DMS79 (cell line): ENCODE data around the gene NEDD4L.
"Not testable (repeated sequence)": the region's sequence is repeated elsewhere in the genome, so short reads cannot be mapped to it uniquely, and the experiment has no call there.

Experiments used
- DNase-seq: peaks from one replicate; lab custom pipeline; 2025; lab: John Stamatoyannopoulos, UW

The NEDD4L gene

GRCh38 chr18:58418361-58418760 is 374.3 kb downstream of the NEDD4L start:
- no peak for DNase-seq

GRCh38 chr18:58419587-58420199 is 375.7 kb downstream of the NEDD4L start:
- DNase-seq: no peak

DNA sequence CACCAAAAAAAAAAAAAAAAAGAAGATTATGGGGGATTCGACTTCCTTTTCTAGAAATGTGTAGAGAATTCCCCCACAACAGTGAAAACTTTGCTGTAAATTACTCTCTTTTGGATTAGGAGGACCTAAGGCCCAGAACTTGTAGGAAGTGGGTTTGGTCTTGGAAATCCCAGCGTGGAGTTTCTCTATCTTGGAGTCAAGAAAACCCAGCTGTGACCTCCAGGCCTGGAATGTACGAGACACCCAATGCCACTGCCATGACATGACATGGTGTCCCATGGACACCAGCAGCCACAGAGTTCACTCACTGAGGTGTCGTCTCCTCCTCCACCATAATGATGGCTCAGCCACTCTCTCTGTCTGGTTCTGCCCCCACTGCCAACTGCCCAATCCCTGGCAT is 382.6 kb downstream of the NEDD4L start:
- no peak for DNase-seq

- no peak for DNase-seq
Measured at GRCh38 chr18:58427321-58427720, 383.3 kb downstream of the NEDD4L start.

GRCh38 chr18:58429442-58429841 is 385.4 kb downstream of the NEDD4L start:
- no peak for DNase-seq

DNA sequence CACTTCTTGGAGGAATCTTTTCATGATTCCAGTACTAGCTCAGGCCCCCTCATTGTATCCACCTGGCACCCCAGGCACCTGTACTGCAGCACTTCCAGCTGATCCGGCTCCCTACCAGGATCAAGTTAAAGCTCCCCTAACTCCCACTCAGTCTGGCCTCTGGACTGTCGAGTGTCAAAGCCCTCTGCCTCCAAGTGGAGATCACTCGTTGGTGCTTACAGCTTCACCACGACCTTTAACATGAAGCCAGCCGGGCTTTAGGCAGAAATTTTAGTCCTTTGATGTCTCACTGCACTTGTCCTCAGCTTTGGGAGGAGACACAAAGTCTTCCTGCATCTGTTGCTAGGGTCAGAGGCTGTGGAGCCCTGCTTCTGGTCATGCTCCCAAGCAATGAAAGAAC is 387.2 kb downstream of the NEDD4L start:
- no peak for DNase-seq

DNA sequence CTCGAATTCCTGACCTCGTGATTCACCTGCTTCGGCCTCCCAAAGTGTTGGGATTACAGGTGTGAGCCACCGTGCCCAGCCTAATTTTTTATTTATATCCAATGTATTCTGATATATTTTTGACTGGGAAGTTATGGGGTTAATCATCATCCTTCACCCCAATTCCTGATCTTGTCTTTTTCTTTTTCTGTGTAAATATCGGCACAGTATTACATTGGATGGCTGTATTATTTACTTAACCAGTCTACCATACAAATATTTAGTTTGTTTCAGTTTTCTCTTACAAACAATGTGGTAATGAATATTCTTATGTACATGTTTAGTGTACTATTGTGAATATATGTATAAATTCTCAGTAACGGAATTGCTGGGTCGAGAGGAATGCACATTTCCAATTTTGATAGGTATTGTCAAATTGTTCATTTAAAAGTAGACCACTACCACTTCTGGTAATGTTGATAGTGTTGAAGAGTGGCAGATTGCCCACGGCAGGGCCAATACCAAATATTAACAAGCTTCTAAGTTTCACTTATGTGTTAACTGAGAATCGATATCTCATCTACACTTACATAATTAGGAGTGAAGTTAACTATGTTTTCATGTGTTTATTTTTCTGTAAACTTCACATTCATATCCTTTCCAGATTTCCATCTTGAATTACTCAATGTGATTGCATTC is 388.2 kb downstream of the NEDD4L start:
- no peak for DNase-seq

DNA sequence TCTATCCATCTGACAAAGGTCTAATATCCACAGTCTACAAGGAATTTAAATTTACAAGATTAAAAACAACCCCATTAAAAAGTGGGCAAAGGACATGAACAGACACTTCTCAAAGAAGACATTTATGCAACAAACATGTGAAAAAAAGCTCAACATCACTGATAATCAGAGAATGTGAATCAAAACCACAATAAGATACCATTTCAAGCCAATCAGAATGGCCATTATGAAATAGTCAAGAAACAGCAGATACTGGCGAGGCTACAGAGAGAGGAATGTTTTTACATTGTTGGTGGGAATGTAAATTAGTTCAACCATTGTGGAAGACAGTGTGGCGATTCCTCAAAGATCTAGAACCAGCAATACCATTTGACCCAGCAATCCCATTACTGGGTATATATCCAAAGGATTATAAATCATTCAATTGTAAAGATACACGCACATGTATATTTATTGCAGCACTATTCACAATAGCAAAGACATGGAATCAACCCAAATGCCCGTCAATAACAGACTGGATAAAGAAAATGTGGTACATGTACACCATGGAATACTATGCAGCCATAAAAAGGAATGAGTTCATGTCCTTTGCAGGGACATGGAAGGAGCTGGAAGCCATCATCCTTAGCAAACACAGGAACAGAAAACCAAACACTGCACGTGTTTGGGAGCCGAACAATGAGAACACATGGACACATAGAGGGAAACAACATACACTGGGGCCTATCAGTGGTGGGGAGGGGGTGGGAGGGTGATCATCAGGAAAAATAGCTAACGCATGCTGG is 391.4 kb downstream of the NEDD4L start:
- DNase-seq: not testable (repeated sequence)

DNA sequence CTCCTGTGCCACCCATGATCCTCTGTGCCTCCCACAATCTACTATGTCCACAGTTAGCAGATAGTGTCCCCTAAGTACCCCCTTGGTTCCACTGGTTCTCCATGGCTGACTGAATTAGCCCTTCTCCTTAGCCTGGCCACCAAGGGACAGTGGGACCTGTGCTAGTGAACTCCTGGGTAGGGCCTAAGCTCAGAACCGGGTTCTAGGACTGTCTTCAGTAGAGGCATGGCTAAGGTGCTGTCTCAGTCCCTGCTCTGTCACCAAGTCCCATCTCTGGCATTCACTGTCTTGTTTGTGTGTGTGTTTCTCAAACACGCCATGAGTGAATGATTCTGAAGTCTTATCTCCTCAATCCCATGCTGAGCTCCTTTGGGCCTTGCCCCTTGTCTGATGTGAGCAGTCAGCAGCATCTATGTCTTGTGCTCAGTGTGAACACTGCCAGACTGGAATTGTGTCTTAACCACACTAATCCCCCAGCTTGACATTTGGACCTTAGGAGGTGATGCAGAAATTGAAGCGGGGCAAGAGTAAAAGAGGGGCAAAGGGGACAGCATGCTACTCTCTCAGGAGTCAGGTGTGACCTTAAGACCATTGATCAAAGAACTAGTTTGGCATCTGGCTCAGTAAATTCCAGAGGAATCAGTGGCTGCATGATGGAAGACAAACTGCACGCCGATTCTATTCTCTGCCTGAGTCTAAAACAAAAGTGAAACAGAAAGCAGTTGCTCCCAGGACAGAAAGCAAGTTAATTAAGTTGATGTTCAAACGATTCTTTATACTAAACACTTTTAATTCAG is 394.3 kb downstream of the NEDD4L start:
- DNase-seq: no peak

DNA sequence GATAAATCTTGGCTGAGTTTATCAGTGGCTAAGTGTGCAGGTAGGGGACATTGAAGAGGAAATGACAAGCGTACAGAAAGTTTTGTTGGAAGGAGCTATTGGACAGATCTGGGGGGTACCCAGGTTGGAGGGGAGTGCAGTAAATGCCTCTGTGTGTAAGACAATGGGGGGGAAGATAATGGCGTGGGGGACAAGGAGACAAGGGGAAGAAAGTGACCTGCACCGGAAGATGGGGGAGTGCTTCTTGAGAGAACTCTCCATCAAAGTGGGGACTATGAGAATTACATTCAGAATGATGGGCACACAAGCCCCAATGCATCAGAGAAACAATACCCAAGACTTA is 394.9 kb downstream of the NEDD4L start:
- DNase-seq: no peak

DNA sequence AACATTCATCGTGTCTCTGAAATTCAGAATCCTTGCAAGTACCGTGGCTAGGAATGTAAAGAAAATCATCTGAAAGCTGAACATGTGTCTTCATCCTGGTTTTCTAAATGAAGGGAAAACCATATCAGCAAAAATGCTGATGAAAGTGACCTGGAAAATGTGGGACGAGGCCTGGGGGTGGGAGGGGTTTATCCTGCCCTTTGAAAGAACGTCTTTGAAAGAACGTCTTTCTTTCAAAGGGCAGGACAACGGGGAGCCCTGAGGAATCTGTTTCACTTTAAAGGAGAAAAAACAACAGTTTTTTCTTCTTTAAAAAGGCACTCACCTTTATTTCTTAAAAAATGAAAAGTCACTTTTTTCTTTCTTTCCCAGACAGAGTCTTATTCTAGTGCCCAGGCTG is 399.6 kb downstream of the NEDD4L start:
- no peak for DNase-seq

DNA sequence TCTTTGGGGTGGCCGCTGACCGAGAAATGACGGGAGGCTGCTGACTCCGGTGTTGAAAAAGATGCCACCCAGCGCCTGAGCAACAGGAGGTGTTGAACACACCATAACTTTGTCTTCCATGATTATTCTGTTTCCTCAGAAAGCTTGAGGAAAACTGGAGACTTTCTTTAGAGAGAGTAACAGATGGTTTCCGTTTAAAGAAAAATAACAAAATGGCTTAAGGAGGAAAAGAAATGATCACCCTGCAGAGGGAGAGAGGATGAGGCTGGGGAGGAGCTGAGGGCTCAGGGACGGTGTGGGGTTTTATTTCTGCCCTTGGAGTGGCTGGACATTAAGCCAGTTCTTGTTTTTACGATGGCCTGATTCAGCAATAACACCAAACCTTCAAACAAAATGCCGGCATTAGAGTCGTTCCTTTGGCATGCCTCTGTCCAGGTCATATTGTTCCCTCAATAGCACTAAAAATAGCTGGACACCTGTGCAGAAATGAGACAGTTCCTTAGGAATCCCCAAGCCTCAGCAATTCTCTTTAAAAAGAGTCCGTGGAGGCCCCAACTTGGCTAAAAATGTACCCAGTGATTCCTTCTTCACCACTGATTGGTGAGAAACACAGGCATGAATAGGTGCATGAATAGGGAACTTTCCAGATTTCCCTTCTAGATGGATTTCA is 402.5 kb downstream of the NEDD4L start:
- DNase-seq: no peak

DNA sequence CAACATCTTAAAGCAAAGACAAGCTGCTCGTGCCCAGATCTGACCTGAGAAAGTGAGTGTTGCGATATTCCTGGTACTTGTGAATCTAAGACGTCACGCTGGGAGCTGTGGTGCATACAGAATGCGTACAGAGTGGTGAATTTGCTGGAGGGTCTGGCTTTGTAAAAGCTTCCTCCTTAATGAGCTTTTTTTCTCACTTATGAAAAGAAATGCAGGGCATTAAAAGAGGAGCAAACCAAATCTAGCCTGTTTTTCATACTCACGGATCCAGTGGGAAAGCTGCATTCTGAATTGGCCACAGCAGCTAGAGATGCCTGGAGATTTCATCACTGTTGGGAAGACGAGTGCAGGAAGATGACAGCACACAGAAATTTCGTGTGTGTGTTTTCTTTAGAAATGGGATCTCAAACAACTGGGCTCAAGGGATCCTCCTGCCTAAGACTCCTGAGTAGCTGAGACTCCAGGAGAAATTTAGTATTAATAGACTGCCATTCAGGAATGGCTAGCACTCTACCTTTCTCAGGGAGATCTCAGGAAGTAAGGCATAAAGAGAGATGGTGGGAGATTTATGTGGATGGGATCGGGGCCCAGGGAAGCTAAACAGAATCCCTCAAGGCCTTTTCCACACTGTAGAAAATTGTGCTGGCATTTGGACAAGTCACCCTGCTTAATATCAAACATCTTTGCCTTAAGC is 403.5 kb downstream of the NEDD4L start:
- peak; percentile 1 for DNase-seq

DNA sequence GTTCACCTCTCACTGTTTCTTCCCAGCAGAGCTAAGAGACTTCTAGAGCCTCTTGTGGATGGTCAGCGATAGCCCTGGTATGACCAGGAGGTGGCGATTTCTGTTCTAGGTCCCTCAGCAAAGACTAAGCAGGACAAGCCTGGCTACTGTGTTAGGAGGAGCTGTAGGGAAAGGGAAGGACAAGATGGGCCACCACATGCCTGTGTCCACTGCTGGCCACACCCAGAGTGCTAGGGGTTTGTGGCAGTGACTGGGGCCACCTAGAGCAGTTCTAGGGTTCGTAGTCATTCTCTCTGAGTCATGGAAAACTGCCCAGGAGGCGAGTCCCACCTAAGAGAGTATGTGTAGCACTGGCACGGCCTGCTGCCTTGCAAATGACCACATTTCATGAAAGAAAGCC is 405.4 kb downstream of the NEDD4L start:
- DNase-seq: no peak
